ENCODE data around the gene COX4I1.

DNA sequence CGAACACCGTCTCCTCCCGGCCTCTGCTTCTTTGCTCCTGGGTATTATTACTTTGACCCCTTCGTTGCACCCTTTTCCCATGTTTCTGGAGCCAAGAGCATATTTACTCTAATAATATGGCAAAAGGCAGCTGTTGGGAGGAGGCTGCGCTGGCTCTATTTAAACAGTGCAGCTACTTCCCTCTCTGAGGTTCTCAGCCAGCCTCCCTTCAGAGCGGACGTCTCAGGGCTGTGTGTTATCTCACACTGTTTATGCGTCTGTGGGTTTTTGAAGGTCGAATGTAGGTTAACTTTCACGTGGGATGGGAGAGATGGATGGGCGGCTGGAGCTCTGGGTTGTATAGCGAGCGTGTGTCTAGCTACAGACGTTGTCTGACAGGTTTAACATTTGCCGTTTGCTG is 45.3 kb downstream of the COX4I1 start:
- TF ChIP-seq, protein P1, sequence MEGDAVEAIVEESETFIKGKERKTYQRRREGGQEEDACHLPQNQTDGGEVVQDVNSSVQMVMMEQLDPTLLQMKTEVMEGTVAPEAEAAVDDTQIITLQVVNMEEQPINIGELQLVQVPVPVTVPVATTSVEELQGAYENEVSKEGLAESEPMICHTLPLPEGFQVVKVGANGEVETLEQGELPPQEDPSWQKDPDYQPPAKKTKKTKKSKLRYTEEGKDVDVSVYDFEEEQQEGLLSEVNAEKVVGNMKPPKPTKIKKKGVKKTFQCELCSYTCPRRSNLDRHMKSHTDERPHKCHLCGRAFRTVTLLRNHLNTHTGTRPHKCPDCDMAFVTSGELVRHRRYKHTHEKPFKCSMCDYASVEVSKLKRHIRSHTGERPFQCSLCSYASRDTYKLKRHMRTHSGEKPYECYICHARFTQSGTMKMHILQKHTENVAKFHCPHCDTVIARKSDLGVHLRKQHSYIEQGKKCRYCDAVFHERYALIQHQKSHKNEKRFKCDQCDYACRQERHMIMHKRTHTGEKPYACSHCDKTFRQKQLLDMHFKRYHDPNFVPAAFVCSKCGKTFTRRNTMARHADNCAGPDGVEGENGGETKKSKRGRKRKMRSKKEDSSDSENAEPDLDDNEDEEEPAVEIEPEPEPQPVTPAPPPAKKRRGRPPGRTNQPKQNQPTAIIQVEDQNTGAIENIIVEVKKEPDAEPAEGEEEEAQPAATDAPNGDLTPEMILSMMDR (IDR thresholded peaks at IDR 0.05): no peak
- no peak for TF ChIP-seq POLR2AphosphoS5 (IDR thresholded peaks at IDR 0.05; ENCODE audit: low read depth, low read length)
